NT2/D1 (cell line): ENCODE results near the gene ADAM15.

Experiments
- YY1 ChIP-seq: IDR thresholded peaks from 2 replicates; pipeline ENCODE4 v1.6.1; 2011; ENCODE audit not compliant: insufficient read length, insufficient read depth
- ZNF274 ChIP-seq: IDR thresholded peaks from 2 replicates; pipeline ENCODE4 v1.6.1; 2011; ENCODE audit warnings: mild to moderate bottlenecking, low read depth, low read length

DNA sequence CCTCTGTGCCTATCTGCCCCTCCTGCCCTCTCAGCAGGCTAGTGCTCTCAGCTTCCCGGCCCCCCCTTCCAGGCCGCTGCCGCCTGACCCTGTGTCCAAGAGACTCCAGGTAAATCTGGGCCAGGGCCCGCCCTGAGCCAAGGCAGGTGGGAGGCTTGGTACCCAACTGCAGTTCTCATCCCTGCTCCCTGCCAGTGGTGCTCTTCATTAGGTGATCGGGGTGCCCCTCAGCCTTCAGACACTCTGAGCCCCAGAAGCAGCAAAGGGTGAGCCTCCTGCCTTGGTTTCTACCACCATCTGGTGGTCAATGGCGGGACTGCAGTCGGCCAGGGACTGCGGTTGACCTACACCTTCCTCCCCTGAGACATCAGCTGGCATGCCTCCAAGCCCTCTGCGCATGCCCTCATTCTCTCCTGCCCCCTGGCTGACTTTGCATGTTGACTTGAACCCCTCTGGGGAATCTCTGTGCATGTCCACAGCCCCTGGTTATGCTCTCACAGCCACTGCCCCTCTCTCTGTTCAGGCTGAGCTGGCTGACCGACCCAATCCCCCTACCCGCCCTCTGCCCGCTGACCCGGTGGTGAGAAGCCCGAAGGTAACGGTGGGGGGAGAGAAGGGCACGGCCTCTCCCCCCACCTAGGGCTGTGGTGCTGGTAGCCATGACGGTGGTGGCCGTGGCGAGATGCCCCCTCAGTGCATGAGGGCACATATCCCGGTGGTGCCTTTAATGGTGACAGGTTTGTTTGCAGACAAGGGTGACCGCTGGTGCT, 10.4 kb downstream of the ADAM15 start:
- no peak for TF ChIP-seq YY1
- TF ChIP-seq ZNF274: no peak
